GM12892 (cell line): ENCODE data around the gene ZDHHC11. TPM values are rescaled to one million over a fixed set of nuclear protein-coding genes. Genes with fewer than 3 reads are reported as not detected.

Experiments used
- DNase-seq: peaks from one replicate; pipeline ENCODE4 v3.0.0; 2011; ENCODE audit not compliant: insufficient read length
- FAIRE-seq: peaks from 2 replicates; lab custom pipeline; 2011; peaks lifted over from hg19 to GRCh38; lab: Jason Lieb, UNC
- POLR2A ChIP-seq: IDR thresholded peaks from 2 replicates; pipeline ENCODE4 v1.6.1; 2011; ENCODE audit warnings: low read depth, low read length, control low read depth
- POLR2AphosphoS5 ChIP-seq: IDR thresholded peaks from 2 replicates; pipeline ENCODE4 v1.6.1; 2011; ENCODE audit warnings: low read depth, low read length, control low read depth
- TAF1 ChIP-seq: IDR thresholded peaks from 2 replicates; pipeline ENCODE4 v1.6.1; 2011; ENCODE audit warnings: low read depth, mild to moderate bottlenecking, control low read depth, low read length, borderline replicate concordance
- polyA plus RNA-seq: library from polyadenylated mRNA; unstranded; fragments of >200 nt; gene quantifications from one replicate; pipeline ENCODE4 v1.2.1, GENCODE V29; 2012; ENCODE audit warnings: missing spikeins, inconsistent platforms; ENCODE audit not compliant: missing spikeins

The ZDHHC11 gene
- polyA plus RNA-seq: 2.6 TPM

- TF ChIP-seq POLR2AphosphoS5 (no peak), TAF1 (no peak), POLR2A (no peak)
- FAIRE-seq (no peak), DNase-seq (no peak)
These were observed at the start of gene ZDHHC11 for GRCh38 chr5:850511-851006. Gene ZDHHC11 (minus strand): TSS chr5:850986. CDS start chr5:850602, 384 bp downstream.

- DNase-seq (no peak), FAIRE-seq (no peak)
- TF ChIP-seq POLR2A: no peak
- TF ChIP-seq POLR2AphosphoS5: no peak
- no peak for TF ChIP-seq TAF1
These were observed 42.9 kb upstream of the ZDHHC11 start for GRCh38 chr5:893711-894110.

- no peak for TF ChIP-seq POLR2A
- no peak for TF ChIP-seq POLR2AphosphoS5
- TF ChIP-seq TAF1: no peak
- FAIRE-seq (no peak), DNase-seq (no peak)
These were observed 42.3 kb upstream of the ZDHHC11 start for GRCh38 chr5:893137-893506.

DNA sequence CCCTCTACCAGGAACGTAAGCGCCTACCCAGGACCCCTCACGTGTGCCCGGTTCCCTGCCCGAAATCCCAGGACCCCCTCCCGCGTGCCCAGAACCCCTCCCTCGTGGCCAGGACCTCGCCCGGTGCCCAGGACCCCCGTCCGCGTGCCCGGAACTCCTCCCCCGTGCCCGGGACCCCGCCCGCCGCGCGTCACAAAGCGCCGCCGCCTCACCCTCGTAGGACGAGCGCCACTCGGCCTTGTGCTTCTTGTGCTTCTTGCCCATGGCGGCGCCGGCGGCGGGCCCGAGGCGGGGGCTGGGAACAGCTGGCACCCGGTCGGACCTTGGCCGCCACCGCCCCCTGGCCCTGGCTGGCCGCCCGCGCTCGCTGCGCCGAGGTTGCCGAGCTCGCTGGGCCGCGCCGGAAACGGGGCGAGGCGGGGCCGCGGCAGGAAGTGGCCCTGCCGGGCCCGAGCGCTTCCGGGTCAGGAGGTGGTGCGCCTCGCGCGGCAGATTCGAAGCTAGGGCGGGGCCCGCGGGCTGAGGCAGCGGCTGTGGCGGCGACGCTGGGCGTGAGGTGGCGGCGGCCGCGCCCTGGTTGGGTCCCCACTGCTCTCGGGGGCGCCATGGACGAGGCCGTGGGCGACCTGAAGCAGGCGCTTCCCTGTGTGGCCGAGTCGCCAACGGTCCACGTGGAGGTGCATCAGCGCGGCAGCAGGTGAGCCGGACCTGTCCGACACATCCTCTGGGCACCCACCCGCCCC, 41.8 kb upstream of the ZDHHC11 start, which contains the start of the genes BRD9 and TRIP13:
TSS of gene BRD9 (minus strand) at position 408 of the 743 bp plus-strand sequence. CDS start at position 264, 144 bp downstream.
TSS of gene TRIP13 (plus strand) at position 491 of the 743 bp plus-strand sequence. CDS start at position 606, 115 bp downstream.
- peak; percentile 83 for FAIRE-seq

GRCh38 chr5:891837-892393, 41.1 kb upstream of the ZDHHC11 start:
- TF ChIP-seq POLR2AphosphoS5 (no peak), TAF1 (no peak), POLR2A (no peak)
- no peak for FAIRE-seq
- DNase-seq: peak; percentile 52

More for the DNA sequence above, 41.8 kb upstream of the ZDHHC11 start, which contains the start of the genes BRD9 and TRIP13:
- peak; percentile 100 for DNase-seq
- 0 out of 2 replicates have a peak, but pooled peaks have one; percentile 19 for TF ChIP-seq TAF1
- peak; percentile 89 for TF ChIP-seq POLR2A
- peak; percentile 72 for TF ChIP-seq POLR2AphosphoS5

- DNase-seq: no peak
- TF ChIP-seq POLR2A: no peak
- no peak for TF ChIP-seq TAF1
- TF ChIP-seq POLR2AphosphoS5: no peak
These were observed 40.5 kb upstream of the ZDHHC11 start for GRCh38 chr5:891117-891836.

GRCh38 chr5:889075-889710, 38.4 kb upstream of the ZDHHC11 start:
- DNase-seq: no peak
- TF ChIP-seq POLR2A (no peak), TAF1 (no peak), POLR2AphosphoS5 (no peak)
- no peak for FAIRE-seq

More at GRCh38 chr5:891117-891836, 40.5 kb upstream of the ZDHHC11 start:
- no peak for FAIRE-seq

DNA sequence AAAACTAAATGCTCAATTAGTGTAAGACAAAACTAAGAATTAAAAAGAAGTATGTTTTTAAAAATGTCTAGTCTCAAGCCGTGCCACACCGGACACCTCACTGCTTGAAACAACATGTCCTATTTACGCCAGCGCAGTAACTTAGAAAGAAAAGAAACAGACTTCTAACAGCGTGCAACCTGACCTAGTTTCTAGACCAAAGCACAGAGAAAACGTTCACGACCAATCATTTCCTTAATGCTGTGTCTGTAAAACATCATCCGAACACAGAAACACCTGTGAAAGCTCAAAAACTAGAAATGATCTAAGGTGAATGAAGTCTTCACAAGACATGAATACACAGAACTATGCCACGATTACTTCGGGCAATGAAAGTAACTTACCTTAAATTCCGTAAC, 37.9 kb upstream of the ZDHHC11 start:
- FAIRE-seq (no peak), DNase-seq (no peak)
- TF ChIP-seq TAF1: no peak
- TF ChIP-seq POLR2AphosphoS5: no peak
- no peak for TF ChIP-seq POLR2A

DNA sequence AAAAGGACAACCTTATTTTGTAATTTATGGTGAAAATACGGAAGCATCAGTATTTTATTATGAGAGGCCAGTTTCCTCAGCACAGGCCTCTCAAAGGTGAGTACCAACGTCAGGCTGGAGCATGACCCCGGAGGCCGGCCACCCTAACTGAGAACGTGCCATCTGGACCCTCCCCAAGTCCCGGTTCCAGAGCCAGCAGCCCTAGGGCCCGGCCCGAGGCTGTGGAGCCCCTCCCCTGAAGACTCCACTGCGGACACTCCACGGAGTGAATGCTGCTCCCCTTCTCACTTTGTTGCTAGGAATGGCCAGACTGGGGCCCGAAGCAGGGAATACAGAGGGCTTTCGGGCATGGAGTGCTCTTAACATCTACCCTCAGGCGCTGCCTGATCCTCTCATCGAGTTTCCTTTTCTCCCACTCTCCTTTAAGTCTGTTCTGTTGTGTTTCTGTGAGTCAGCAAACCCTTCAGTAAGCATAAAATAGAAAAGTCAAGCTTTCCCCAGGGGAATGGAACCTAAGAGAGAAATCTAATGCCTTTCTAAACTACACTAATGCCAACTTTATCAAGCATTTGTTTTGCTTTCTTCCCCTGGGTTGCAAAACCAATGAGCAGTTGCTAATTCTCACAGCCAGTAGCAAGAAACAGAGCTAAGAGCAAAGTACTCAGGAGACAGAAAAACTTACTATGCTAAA, 37.3 kb upstream of the ZDHHC11 start:
- DNase-seq: no peak
- TF ChIP-seq TAF1 (no peak), POLR2AphosphoS5 (no peak), POLR2A (no peak)
- FAIRE-seq: no peak

DNA sequence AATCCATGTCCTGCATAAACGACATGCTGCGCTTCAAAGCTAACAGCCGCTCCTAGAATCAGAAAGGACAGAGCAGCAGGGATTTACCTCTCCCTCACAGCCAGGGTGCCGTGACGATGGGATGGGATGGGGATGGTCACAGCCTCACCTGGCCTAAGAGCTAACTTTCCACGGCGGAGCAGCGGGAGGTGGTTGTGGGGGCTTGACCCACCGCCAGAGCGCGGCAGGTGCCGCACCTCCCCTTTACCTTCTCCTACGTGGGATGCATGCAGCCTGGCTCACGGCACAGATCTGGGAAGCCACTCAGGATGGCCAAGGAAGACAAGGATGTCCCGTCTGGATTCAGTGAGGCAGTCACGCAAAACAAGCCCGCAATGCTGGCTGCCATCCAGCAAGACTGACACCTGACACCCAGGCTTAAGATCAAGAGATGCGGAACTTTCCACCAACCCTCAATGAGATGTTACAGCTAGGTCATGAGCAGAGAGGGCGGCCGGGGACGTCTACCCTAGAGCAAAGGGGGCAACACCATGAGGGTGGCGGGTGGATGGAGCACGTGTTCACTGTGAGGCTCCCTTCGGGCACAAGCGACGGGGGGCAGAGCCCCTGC, 36.0 kb upstream of the ZDHHC11 start:
- DNase-seq (no peak), FAIRE-seq (no peak)

More for the DNA sequence above, 36.0 kb upstream of the ZDHHC11 start:
- no peak for TF ChIP-seq TAF1
- TF ChIP-seq POLR2AphosphoS5: no peak
- no peak for TF ChIP-seq POLR2A
